AG04450 (cell line): Measurements from ENCODE around the gene TRIM25. TPM values are rescaled to one million over a fixed set of nuclear protein-coding genes. Genes with fewer than 3 reads are reported as not detected.

Source experiments
- CTCF ChIA-PET: fragments of 300-600, 350-600 bp; formaldehyde crosslinking; extraction: SDS; loops from one replicate; lab custom pipeline; 2022; ENCODE audit warnings: antibody characterized with exemption, inconsistent platforms; lab: Charles Lee
- POLR2A ChIA-PET: fragments of 350-600 bp; formaldehyde crosslinking; extraction: SDS; loops from one replicate; lab custom pipeline; 2021; ENCODE audit warnings: antibody characterized with exemption, inconsistent platforms; lab: Yijun Ruan, JAX
- DNase-seq: peaks from one replicate; pipeline ENCODE4 v3.0.0-alpha.2; 2011; ENCODE audit warnings: low read depth, low spot score
- H3K27ac ChIP-seq: one replicate; pipeline ENCODE4 v1.5.1; 2012; ENCODE audit warnings: low read depth, low read length, control low read depth
- H3K27me3 ChIP-seq: one replicate; pipeline ENCODE4 v1.6.0; 2012; ENCODE audit warnings: low read length; ENCODE audit not compliant: control insufficient read depth, insufficient read depth
- H3K4me3 ChIP-seq: 2 replicates; pipeline ENCODE4 v1.5.1; 2011; ENCODE audit warnings: mild to moderate bottlenecking, low read depth, low read length, control low read depth
- H3K9me3 ChIP-seq: 2 replicates; pipeline ENCODE4 v1.5.1; 2012; ENCODE audit warnings: low read length; ENCODE audit not compliant: control insufficient read depth, insufficient read depth
- CTCF ChIP-seq: IDR thresholded peaks from 2 replicates; pipeline ENCODE4 v1.5.1; 2011; ENCODE audit warnings: low read depth, low read length, control low read depth, inconsistent platforms
- polyA plus RNA-seq: library from polyadenylated mRNA; depleted of rRNA; stranded (reverse); fragments of >200 nt; gene quantifications from 2 replicates; pipeline ENCODE4 v1.2.3, GENCODE V29; 2011

TRIM25 gene
- polyA plus RNA-seq, 1 experiment = 58.2 TPM

DNA sequence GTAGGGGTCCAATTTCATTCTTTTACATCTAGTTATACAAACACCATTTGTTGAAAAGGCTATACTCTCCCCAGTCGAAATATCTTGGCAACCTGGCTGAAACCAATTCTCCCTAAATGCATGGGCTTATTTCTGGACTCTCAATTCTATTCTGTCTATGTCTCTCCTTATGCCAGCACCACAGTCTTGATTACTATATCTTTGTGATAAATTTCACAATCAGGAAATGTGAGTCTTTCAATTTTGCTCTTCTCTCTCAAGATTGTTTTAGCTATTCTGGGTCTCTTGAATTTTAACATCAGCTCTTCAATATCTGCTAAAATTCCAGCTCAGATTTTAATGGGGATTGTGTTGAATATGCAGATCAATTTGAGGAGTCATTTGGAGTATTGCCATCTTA, 5.9 kb upstream of the TRIM25 start:
- ChIA-PET POLR2A (interaction anchor here (0.6 kb wide), 2 partner anchors 135 to 1566 kb away, joined by 4 to 7 read pairs; no protein-coding TSS in a partner anchor), CTCF (interaction anchor here (1.5 kb wide), 1 partner anchor 100 kb away, joined by 5 read pairs; no protein-coding TSS in a partner anchor)
- DNase-seq = no peak
- no peaks in the 10 kb centered on the region for H3K27me3 ChIP-seq
- H3K9me3 ChIP-seq = no peaks in the 10 kb centered on the region
- no peak for TF ChIP-seq CTCF
- H3K27ac ChIP-seq = no peak overlapping the region
- no peak overlapping the region for H3K4me3 ChIP-seq

- H3K27ac ChIP-seq = no peak overlapping the region
- H3K27me3 ChIP-seq = no peaks in the 10 kb centered on the region
- H3K9me3 ChIP-seq = no peaks in the 10 kb centered on the region; the same call in 1 of the 2 replicates
- no peak for TF ChIP-seq CTCF
- CTCF ChIA-PET = interaction anchor here (1.5 kb wide), 1 partner anchor 99 kb away, joined by 5 read pairs; no protein-coding TSS in a partner anchor
- POLR2A ChIA-PET = no interaction called here
- no peak overlapping the region for H3K4me3 ChIP-seq
- DNase-seq = no peak
These were observed 5.1 kb upstream of the TRIM25 start for GRCh38 chr17:56918916-56919315.

DNA sequence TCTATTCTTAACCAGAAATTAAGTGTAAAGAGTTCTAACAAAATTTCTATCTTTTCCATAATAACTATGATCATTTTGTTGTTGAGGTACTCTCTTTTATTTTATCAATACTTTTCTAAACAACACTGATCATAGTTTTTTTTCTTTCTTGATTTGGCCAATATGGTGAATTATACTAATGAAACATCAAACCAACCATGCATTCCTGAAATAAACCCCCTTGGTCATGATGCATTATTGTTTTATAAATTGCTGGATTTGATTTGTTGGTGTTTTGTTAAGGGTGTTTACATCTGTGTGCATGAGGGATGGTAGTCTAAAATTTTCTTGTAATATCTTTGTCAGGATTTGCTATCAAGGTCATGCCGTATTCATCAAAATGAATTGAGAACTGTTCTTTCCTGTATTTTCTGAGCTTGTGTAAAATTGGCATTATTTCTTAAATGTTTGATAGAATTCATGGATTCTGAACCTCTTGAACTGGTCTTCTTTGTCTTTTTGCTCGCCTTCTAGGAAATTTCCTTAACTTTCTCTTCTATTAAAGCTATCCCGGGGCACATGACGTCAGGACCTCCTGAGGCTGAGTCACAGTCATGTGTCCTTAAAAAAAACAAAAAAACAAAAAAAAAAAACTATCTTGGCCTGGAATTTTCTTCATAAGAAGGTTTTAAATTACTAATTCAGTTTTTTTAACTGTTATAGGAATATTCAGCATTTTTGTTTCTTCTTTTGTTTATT, 3.9 kb upstream of the TRIM25 start:
- Histone ChIP-seq H3K27ac (no peak overlapping the region), H3K4me3 (no peak overlapping the region), H3K27me3 (no peaks in the 10 kb centered on the region), H3K9me3 (no peaks in the 10 kb centered on the region; the same call in 1 of the 2 replicates)
- CTCF ChIA-PET = interaction anchor here (0.6 to 0.7 kb wide), 2 partner anchors 98 to 138 kb away, joined by 3 to 4 read pairs; no protein-coding TSS in a partner anchor
- no peak for TF ChIP-seq CTCF
- DNase-seq = no peak
- POLR2A ChIA-PET = no interaction called here

DNA sequence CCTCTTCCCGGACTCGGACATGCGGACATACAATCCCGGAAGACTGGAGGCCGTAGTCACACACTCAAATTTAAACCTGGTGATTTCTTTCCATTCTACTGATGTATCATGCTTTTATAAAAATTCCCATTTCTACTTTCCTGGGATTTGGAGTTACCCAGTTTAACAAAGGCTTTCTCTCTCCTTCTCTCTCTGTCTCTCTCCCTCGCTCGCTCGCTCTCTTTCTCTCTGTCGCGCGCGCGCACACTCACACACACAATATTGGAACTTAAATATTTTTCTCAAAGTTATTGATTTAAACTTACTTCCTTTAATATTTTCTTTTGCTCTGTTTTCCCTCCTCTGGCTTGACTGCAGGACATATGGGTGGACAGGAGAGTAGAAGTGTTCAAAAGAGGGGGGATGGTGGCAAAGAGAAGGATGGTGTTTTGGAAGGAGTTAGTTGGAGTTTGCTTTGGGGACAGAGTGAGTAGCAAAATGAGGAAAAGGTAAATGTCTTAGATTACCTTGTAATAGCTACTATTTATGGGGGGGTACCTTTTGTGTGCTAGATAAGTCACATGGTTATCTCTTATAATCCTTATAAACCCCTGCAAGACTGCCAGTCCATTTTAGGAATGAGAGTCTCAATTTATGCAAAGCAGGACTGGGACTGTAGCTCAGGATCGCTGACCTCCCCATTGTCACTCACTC, 878 bp upstream of the TRIM25 start:
- H3K4me3 ChIP-seq = peak overlapping the region; percentile 98
- H3K9me3 ChIP-seq = no peaks in the 10 kb centered on the region; the same call in 1 of the 2 replicates
- POLR2A ChIA-PET = interaction anchor here (0.5 to 1.1 kb wide), 6 partner anchors 16 to 81 kb away, joined by 3 to 5 read pairs (median 4); partner anchors contain the start of genes C17orf67, DGKE and SCPEP1
- CTCF ChIA-PET = no interaction called here
- TF ChIP-seq CTCF = no peak
- no peaks in the 10 kb centered on the region for H3K27me3 ChIP-seq
- DNase-seq = no peak
- H3K27ac ChIP-seq = peak overlapping the region; percentile 91
